Measurements from ENCODE around the gene MED13L.

- TF ChIP-seq CTCF (IDR thresholded peaks at IDR 0.05) (no peak), POLR2AphosphoS5 (IDR thresholded peaks at IDR 0.05) (no peak), POLR2A (IDR thresholded peaks at IDR 0.05) (no peak)
Measured at GRCh38 chr12:116321913-116322312, 44.4 kb upstream of the MED13L start.

Data from transverse colon (tissue), 4 donors.